HG03469 (cell line): ENCODE results near the gene TDRD12.
"Not testable (repeated sequence)": the region's sequence is repeated elsewhere in the genome, so short reads cannot be mapped to it uniquely, and the experiment has no call there.

Experiments
- ATAC-seq: cut with Tn5 transposase; IDR thresholded peaks from one replicate; pipeline ENCODE4 v1.9.1; 2021; ENCODE audit warnings: mild to moderate bottlenecking, moderate library complexity, moderate number of reproducible peaks; ENCODE audit not compliant: unreplicated experiment

The TDRD12 gene

DNA sequence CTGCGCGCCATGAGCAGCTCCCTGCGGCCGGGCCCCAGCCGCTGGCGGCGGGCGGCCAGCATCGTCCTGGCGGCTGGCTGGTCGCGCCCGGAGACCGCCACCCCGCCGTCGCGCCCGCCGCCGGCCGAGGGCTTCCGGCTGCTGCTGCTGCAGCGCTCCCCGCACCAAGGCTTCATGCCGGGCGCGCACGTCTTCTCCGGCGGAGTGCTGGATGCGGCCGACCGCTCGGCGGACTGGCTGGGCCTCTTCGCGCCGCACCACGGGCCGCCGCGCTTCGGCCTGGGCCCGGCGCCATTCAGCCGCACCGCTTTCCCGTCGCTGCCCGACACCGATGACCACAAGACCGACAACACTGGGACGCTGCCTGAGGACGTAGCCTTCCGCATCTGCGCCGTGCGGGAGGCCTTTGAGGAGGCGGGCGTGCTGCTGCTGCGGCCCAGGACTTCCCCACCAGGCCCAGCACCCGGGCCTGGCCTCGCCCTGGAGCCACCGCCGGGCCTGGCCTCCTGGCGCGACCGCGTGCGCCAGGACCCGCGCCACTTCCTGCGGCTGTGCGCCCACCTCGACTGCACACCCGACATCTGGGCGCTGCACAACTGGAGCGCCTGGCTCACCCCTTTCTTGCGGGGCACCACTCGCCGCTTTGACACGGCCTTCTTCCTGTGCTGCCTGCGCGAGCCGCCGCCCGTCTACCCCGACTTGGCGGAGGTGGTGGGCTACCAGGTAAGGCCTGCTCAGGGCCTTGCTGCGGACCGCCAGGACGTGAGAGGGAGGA, 27.4 kb upstream of the TDRD12 start:
- ATAC-seq = peak; percentile 34

DNA sequence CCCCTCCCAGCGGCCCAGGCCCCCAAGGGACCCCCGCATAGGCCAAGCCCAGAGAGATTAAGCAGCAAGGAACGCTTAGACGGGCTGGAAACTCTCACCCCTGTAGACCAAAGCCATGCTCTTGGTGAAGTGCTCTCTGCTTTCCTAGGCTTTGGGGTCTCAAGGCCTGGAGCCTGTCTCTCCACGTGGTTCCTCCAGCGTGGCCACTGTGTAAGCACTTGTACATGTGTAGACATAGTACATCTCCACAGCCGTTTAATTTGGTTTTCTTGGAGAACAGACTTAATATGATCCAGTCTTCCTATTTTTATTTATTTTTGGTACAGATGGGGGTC, 26.9 kb upstream of the TDRD12 start:
- ATAC-seq = no peak

DNA sequence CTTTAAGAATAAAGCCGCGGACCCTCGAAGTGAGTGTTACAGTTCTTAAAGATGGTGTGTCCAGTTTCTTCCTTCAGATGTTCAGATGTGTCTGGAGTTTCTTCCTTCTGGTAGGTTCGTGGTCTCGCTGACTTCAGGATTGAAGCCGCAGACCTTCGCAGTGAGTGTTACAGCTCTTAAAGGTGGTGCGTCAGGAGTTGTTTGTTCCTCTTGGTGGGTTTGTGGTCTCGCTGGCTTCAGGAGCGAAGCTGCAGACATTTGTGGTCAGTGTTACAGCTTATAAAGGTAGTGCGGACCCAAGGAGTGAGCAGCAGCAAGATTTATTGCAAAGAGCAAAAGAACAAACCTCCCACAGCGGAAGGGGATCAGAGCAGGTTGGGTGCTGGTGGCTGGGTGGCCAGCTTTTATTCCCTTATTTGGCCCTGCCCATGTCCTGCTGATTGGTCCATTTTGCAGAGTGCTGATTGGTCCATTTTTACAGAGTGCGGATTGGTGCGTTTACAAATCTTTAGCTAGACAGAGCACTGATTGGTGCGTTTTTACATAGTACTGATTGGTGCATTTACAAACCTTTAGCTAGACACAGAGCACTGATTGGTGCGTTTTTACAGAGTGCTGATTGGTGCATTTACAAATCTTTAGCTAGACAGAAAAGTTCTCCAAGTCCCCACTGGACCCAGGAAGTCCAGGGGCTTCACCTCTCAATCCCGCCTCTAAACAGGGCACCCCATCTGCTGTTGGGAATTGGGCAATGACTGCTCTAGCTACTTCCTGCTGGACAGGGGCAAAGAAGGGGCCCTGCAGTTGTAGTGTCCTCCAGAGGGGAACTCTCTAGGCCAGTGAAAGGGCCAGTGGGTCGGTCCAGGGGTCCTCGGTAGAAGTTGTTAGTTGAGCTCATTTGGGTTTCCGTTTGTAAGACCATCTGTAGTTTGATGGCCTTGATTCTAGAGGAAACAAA, 26.1 kb upstream of the TDRD12 start:
- ATAC-seq = not testable (repeated sequence)

DNA sequence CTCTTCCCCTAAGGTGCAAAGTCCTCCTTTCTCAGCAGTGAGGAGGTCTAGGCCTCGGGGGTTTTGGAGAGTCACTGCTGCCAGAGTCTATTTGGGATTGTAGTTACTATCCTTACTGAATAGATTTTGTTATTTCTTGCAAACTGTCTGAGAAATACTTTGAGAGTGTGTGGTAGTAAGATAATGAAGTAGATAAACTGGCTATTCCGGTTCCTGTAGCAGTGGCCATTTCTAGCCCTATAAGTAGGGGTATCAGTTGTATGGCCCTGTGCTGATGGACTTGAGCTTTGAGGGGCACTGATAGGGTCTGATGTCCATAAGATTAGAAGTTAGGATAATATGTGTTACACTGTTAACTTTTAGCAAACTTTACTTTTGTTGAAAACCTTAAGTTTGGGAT, 25.3 kb upstream of the TDRD12 start:
- not testable (repeated sequence) for ATAC-seq

DNA sequence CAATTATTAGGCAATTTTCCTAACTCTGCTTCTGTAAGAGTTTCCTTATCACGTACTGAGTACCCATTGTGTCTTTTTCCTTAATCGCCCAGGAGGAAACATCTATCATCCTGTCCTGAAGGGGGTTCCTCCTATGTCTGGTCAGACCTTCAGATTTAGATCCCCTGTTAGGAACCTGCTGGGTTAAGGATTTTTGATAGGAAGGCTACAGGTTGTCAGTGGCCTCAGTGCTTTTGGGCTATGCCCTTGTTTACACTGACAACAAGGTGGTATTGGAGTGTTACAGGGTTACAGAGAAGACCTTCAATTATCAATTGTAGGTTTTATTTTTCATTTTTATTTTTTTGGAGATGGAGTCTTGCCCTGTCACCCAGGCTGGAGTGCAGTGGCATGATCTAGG, 24.7 kb upstream of the TDRD12 start:
- not testable (repeated sequence) for ATAC-seq

DNA sequence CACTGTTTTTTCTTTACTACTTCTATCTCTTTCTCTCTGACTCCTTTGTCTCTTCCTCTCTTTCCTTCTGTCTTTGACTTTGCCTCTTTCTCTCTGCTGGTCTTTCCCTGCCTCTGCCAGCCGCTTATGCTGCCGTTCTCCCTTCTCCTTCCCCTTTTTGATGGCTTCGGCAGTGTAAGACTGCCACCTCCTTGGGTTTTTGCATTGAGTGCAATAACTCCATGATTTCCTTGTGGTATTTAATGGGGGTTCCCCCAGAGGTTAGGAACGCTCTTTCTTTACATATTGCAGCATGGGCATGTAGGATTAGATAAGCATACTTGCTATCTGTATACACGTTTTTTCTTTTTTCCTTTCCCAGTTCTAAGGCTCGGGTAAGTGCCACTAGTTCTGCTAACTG, 24.1 kb upstream of the TDRD12 start:
- not testable (repeated sequence) for ATAC-seq

DNA sequence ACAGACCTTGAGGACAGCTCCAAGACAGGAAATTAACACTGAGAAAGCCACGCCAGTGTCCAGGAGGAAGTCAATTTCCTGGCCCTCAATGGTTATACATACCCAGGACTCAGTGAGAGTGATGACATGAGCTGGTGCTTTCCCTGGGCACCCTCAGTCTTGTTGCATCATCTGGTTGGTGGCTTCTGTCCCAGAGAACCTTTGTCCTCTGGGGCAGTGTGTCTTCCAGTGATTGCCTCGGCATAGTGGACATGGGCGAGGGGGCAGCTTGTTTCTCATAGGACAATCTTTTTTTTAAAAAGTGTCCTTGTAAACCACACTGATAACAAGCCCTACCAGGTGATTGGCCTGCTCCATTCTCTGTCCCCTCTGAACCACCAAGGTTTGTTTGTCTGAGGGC, 22.8 kb upstream of the TDRD12 start:
- ATAC-seq = not testable (repeated sequence)

DNA sequence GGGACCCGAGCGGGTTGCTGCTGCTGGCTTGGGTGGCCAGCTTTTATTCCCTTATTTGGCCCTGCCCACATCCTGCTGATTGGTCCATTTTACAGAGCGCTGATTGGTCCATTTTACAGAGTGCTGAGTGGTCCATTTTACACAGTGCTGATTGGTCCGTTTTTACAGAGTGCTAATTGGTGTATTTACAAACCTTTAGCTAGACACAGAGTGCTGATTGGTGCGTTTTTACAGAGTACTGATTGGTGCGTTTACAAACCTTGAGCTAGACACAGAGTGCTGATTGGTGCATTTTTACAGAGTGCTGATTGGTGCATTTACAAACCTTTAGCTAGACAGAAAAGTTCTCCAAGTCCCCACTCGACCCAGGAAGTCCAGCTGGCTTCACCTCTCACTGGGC, 19.4 kb upstream of the TDRD12 start:
- not testable (repeated sequence) for ATAC-seq

DNA sequence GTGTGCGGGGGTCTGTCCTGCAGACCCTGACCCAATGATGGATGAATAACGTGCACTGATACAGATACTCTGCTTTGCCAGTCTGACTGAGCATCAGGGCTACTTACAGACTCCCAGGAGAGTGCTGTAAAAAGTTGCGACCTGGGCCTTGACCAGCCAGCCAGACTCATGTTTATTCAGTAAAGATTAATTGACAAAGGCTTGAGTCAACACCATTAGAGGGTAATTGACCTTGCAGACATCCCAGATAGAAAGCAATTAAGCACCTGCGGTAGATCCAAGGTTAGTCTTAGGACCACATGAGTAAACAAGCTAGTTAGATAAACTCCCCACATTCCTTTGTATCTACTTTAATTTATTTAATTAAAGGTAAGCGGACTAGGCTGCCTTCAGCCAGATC, 17.6 kb upstream of the TDRD12 start:
- no peak for ATAC-seq

DNA sequence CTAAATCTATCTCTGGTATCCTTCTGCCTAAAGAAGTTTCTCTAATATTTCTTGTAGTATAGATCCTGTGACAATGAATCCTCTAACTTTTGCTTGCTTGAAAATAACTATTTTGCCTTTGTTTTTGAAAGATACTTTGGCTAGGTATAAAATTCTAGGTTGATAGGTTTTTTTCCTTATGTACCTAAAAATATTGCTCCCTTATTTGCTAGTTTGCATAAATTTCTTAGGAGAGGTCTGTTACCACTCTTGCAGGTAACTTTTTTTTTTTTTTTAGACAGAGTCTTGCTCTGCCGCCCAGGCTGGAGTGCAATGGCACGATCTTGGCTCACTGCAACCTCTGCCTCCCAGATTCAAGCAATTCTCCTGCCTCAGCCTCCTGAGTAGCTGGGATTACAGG, 15.6 kb upstream of the TDRD12 start:
- not testable (repeated sequence) for ATAC-seq

DNA sequence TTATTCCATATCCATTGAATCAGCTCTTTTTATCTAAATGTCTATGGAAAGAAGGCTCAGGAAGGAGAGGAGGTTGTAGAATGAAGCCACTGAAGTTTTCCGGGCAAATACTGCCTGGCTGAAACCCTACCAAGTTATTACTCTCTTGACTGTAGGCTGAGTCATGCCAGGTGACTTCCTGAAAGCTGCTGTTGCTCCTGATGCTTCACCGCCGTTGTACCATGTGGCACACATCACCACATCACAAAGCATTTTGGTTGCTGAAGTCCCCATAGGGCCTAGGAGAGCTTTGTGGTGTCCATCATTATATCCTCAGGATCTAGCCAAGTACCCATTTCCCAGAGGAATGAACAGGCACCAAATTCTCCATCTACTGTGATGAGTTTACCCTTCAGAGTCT, 11.1 kb upstream of the TDRD12 start:
- ATAC-seq = no peak

DNA sequence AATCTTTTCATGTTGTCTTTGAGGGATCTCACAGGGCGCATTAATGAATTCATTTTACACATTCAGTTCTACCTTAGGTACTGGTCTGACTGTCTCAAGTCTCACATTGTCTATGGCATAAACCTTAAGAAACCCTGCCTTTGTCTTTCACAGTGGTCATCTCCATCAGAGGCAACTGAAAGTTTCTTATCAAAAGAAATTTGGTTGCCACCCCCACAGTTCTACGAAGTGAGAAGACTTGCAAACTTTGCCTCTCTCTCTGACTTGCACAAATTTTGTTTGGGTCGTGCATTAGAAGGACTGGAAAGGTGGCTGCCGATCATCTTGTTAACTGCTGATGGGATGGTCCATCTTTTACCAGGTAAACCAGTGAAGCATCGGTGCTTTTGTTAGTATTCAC, 10.5 kb upstream of the TDRD12 start:
- ATAC-seq = no peak

DNA sequence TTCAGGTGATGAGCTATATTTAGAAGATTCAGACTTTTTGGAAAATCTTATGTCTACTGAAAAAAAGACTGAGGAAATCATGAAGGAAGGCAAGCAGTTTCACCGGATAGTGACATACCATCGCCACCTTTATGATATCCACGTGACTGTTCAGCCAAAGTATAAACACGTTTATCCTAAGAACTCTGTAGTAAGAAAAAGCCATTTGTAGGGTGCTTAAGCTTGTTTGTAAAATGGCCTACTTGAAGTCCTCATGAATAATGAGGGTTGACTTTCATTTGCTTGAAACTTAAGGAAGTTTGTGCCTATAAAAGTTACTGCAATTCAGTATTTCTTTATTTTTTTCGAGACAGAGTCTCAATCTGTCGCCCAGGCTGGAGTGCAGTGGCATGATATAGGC, 7.8 kb upstream of the TDRD12 start:
- ATAC-seq = no peak

DNA sequence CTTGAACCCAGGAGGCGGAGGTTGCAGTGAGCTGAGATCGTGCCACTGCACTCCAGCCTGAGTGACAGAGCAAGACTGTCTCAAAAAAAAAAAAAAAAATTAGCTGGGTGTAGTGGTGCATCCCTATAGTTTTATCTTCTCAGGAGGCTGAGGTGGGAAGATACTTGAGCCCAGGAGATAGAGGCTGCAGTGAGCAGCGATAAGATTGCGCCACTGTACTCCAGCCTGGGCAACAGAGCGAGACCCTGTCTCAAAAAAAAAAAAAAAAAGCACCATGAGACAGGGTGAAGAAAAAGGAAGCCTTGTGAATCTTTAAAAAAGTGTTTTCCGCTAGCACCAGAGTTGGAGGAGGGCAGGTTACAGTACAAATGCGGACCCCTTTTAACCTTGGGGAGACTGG, 3.4 kb upstream of the TDRD12 start:
- not testable (repeated sequence) for ATAC-seq

DNA sequence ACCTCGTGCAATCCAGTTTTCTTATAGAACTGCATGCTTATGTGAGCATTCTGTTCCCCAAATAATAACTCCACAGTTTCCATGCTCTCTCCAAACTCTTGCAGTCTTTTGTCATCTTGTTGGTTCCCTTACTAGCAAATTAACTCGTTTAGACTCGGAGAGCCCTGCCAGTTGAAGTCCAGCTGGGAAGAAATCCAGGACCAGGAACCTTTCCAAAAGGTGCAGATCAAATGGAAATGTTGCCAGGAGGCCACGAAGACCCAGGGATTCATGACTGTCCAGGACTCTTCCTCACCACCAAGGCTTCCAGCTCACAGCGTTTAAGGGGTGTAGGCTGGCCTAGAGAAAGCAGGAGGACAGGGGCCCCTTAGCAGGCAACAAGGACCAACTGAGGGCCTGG, 2.1 kb upstream of the TDRD12 start:
- ATAC-seq = no peak

DNA sequence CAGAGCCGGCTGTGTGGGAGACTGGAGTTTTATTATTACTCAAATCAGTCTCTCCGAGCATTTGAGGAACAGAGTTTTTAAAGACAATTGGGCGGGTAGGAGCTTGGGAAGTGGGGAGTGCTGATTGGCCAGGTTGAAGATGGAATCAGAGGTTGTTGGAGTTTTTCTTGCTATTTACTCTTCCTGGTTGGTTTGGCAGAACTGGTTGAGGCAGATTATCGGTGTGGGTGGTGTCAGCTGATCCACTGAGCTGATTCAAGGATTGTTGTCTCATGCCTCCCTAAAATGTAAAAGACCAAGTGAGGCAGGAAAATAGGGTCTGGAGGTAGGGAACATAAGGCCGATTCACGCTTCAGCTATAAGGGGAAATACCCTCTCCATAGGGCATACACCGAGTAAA, 1.3 kb upstream of the TDRD12 start:
- ATAC-seq = no peak

DNA sequence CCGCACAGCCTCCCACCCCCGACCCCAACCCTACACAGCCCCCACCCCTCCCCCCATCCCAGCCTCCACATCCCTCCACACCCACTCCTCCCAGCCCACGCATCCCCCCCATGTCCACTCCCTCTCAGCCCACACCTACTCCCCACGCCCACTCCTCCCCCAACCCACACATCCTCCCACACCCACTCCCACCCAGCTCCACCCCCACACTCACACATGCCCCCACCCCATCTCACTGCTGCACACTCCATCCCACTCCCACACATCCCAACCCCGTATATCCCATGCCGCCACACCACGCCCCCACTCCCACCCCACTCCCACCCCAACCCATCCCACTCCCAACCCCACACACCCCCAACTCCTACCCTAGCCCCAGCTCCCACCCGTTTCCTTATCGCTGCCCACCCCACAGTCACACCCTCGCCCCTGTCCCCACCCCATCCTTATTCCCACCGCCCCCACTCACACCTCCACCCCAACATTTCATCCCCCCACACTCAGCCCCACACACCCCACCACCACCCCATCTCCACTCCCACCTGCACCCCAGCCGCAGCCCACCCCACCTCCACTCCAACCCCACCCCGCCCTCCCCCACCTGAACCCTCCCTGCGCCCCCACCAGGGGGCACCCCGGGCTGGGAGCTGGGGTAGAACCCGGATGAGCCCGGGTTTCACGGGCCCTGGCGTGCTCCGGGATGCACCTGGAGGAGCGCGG, 809 bp downstream of the TDRD12 start:
- no peak for ATAC-seq

DNA sequence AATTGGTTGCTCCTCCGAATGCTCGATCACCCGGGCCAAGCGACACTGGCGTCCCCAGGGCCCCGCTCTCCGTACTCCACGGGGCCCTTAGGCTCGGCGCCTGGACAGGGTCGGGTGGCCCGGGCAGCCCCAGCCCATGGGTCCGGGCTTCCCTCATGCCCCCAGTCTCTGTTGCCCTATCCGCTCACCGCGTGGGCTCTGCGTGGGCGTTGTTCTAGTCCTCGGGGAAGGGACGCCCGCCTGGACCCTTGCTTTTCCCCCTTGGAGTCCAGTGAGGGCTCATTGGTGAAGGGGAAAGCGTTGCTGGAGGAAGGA, 1.3 kb downstream of the TDRD12 start:
- no peak for ATAC-seq

DNA sequence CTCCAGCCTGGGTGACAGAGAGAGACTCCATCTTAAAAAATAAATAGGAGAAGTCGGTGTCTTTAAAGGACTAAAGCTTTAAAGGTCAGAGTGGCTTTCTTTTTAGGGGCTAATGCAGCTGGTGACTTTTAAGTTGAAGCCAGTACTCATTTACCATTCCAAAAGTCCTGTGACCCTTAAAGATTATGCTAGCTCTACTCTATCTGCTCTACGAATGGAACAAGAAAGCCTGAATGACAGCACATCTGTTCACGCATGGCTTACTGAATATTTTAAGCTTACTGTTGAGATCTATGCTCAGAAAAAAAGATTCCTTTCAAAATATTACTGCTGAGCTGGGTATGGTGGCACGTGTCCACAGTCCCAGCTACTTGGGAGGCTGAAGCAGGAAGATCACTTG, 16.4 kb downstream of the TDRD12 start:
- no peak for ATAC-seq

DNA sequence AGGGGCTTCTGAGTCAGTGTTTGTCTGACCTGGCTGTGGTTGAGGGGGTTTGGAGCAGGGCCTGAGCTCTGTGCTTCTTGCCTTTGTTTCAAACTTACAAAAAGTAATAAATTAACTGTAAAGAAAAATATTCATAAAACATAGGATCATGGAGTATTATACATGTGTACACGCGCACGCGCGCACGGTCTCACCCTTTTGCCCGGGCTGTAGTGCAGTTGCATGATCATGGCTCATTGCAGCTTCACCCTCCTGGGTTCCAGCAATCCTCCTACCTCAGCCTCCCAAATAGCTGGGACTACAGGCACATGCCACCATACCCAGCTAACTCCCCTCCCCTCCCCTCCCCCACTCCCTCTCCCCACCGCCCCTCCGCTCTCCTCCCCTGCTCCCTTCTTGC, 23.5 kb downstream of the TDRD12 start:
- ATAC-seq = no peak

DNA sequence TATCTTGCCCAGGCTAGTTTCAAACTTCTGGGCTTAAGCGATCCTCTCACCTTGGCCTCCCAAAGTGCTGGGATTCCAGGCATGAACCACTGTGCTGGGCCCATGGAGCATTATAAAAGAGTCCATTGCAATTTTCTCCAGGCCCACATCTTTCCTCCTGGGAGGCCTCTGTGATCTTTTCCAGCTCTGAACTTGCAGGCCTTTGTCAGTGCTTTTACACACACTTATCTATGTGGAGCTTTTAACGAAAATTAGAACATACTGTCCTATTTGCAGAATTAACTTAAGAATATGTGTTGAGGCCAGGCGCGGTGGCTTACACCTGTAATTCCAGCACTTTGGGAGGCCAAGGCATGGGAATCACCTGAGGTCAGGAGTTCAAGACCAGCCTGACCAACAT, 23.9 kb downstream of the TDRD12 start:
- no peak for ATAC-seq
